GM12878 (cell line): ENCODE measurements around the gene MACROD2. TPM values are rescaled to one million over a fixed set of nuclear protein-coding genes. Genes with fewer than 3 reads are reported as not detected.

Experiments used
- ATAC-seq: fragments of 200-7000 bp; cut with Tn5 transposase; 3 replicates; pipeline ENCODE4 v1.9.1; 2020; ENCODE audit warnings: mild to moderate bottlenecking, moderate library complexity
- BruUV-seq: library from RNA; stranded (reverse); fragments of 400-500 nt; replicated peaks from 2 replicates; lab custom pipeline; 2021; lab: Mats Ljungman, UMichigan
- CTCF ChIA-PET: fragments of 300-600 bp; sonication (Branson Sonifier 250); formaldehyde crosslinking; extraction: SDS; loops from one replicate; lab custom pipeline; 2021; ENCODE audit warnings: inconsistent platforms; lab: Yijun Ruan, JAX
- POLR2A ChIA-PET: fragments of 350-600 bp; formaldehyde crosslinking; extraction: SDS; loops from one replicate; lab custom pipeline; 2021; ENCODE audit warnings: inconsistent platforms; lab: Charles Lee
- RAD21 ChIA-PET: fragments of 300-600 bp; sonication (Branson Sonifier 250); formaldehyde crosslinking; loops from one replicate; lab custom pipeline; 2023; ENCODE audit warnings: antibody characterized with exemption; ENCODE audit not compliant: unreplicated experiment; lab: Charles Lee
- SMC1A ChIA-PET: fragments of 300-600 bp; sonication (Branson Sonifier 250); formaldehyde crosslinking; loops from one replicate; lab custom pipeline; 2023; ENCODE audit not compliant: unreplicated experiment, uncharacterized antibody; lab: Charles Lee
- DNase-seq: peaks from one replicate; pipeline ENCODE4 v3.0.0-alpha.2; 2011; ENCODE audit warnings: low read depth, low spot score
- FAIRE-seq: peaks from 3 replicates; lab custom pipeline; 2011; peaks lifted over from hg19 to GRCh38; lab: Jason Lieb, UNC
- H2AFZ ChIP-seq: 2 replicates; pipeline ENCODE4 v1.6.0; 2011; ENCODE audit warnings: low read depth, low read length, control low read depth; ENCODE audit not compliant: control insufficient read depth
- H3K27ac ChIP-seq: 2 replicates; pipeline ENCODE4 v1.5.1; 2011; ENCODE audit warnings: control low read depth; ENCODE audit not compliant: control insufficient read depth, insufficient read depth
- H3K27me3 ChIP-seq, 2 experiments: replicated peaks in 1 of 2; 2 replicates each; pipeline versions ENCODE4 v1.6.0 to v1.6.1; 2011; ENCODE audit warnings: low read length in 1 of 2; ENCODE audit not compliant: control insufficient read depth in 2 of 2, insufficient read depth in 2 of 2
- H3K36me3 ChIP-seq, 2 experiments: 2 replicates each; pipeline ENCODE4 v1.5.1; 2011; ENCODE audit warnings: low read length in 1 of 2; ENCODE audit not compliant: control insufficient read depth in 2 of 2, insufficient read depth in 2 of 2
- H3K4me1 ChIP-seq: 2 replicates; pipeline ENCODE4 v1.6.1; 2011; ENCODE audit warnings: mild to moderate bottlenecking, low read length, moderate library complexity, mixed read lengths; ENCODE audit not compliant: control insufficient read depth, insufficient read depth
- H3K4me2 ChIP-seq: 2 replicates; pipeline ENCODE4 v1.6.0; 2011; ENCODE audit warnings: control low read depth; ENCODE audit not compliant: control insufficient read depth, insufficient read depth
- H3K4me3 ChIP-seq: fragments of 200-600 bp; sonication (generic); 2 replicates; pipeline ENCODE4 v1.5.1; 2016
- H3K79me2 ChIP-seq: 2 replicates; pipeline ENCODE4 v1.6.0; 2011; ENCODE audit warnings: low read length; ENCODE audit not compliant: control insufficient read depth, insufficient read depth
- H3K9ac ChIP-seq: 2 replicates; pipeline ENCODE4 v1.8.0; 2011; ENCODE audit warnings: low read length, control low read depth, mixed read lengths; ENCODE audit not compliant: control insufficient read depth, insufficient read depth
- H3K9me3 ChIP-seq: replicated peaks from 3 replicates; pipeline ENCODE4 v1.5.1; 2011; ENCODE audit warnings: mild to moderate bottlenecking, low read length; ENCODE audit not compliant: control insufficient read depth, insufficient read depth
- H4K20me1 ChIP-seq: 2 replicates; pipeline ENCODE4 v1.6.0; 2011; ENCODE audit not compliant: control insufficient read depth, insufficient read depth
- BMI1 ChIP-seq: fragments of 450-650 bp; IDR thresholded peaks from 2 replicates; pipeline ENCODE4 v1.6.1; 2016; ENCODE audit warnings: mild to moderate bottlenecking, moderate library complexity, borderline replicate concordance
- FOXM1 ChIP-seq: IDR thresholded peaks from 2 replicates; pipeline ENCODE4 v1.6.1; 2012; ENCODE audit warnings: low read depth, mild to moderate bottlenecking, inconsistent platforms, low read length, moderate library complexity
- HDAC2 ChIP-seq: fragments of 200-600 bp; sonication (generic); IDR thresholded peaks from 2 replicates; pipeline ENCODE4 v1.6.1; 2017
- MYC ChIP-seq: IDR thresholded peaks from 2 replicates; pipeline ENCODE4 v1.6.1; 2011; ENCODE audit warnings: mild to moderate bottlenecking, low read length, moderate library complexity, inconsistent platforms; ENCODE audit not compliant: insufficient read depth, insufficient replicate concordance, insufficient read length, severe bottlenecking
- NFYB ChIP-seq: IDR thresholded peaks from 2 replicates; pipeline ENCODE4 v1.6.1; 2011; ENCODE audit warnings: low read depth, mild to moderate bottlenecking, low read length, improper control_type of control experiment, moderate library complexity; ENCODE audit not compliant: insufficient read depth
- POLR2A ChIP-seq: IDR thresholded peaks from 2 replicates; pipeline ENCODE4 v1.6.1; 2011; ENCODE audit warnings: low read depth, mild to moderate bottlenecking, low read length
- TARDBP ChIP-seq: IDR thresholded peaks from 2 replicates; pipeline ENCODE4 v1.6.1; 2016; ENCODE audit warnings: borderline replicate concordance
- TCF3 ChIP-seq: IDR thresholded peaks from 2 replicates; pipeline ENCODE4 v1.6.1; 2012; ENCODE audit warnings: low read depth, mild to moderate bottlenecking, low read length, borderline replicate concordance; ENCODE audit not compliant: insufficient read depth
- ZZZ3 ChIP-seq: IDR thresholded peaks from 2 replicates; pipeline ENCODE4 v1.6.1; 2011; ENCODE audit warnings: low read depth; ENCODE audit not compliant: control insufficient read depth, insufficient read length
- WGBS: methylation state at CpG from one replicate; pipeline ENCODE4 v1.1.6; 2016; ENCODE audit warnings: low lambda C conversion rate; ENCODE audit not compliant: insufficient replicate concordance, insufficient coverage; ENCODE audit errors: missing lambda C conversion rate; 5-methylcytosine and 5-hydroxymethylcytosine counted together
- in situ Hi-C: fragments of 300-500 bp; cut with MboI; formaldehyde crosslinking; loops from 9 replicates; pipeline ENCODE4 v1.14.3; 2018; ENCODE audit warnings: mixed read lengths
- intact Hi-C: fragments of 100-400 bp; cut with micrococcal nuclease; formaldehyde crosslinking; loops from one replicate; pipeline ENCODE4 v1.14.2; 2022; ENCODE audit not compliant: unreplicated experiment
- polyA plus RNA-seq, 11 experiments: library from polyadenylated mRNA; depleted of rRNA in 4 of 11; unstranded in 6 of 11; stranded (reverse) in 5 of 11; fragments of >200 nt; fragmentation: Nextera tagmentation in 4 of 11; fragmentation: Illumina TruSeq in 1 of 11; extraction: Ambion mirVana in 4 of 11; extraction: Trizol in 1 of 11; gene quantifications; 1 replicate in 1 of 11; 2 replicates in 10 of 11; pipeline versions ENCODE4 v1.2.1 to v1.2.3, GENCODE V29; 2011 to 2016; ENCODE audit warnings: inconsistent platforms in 2 of 11, missing spikeins in 2 of 11, low read depth in 1 of 11
- total RNA-seq, 4 experiments: library from RNA; depleted of rRNA in 3 of 4; stranded (reverse); fragments of >200 nt in 3 of 4; fragmentation: Illumina TruSeq in 1 of 4; extraction: Trizol in 1 of 4; gene quantifications; 2 replicates each; pipeline versions ENCODE4 v1.2.1 to v1.2.3, GENCODE V29; 2013 to 2021
- TF ChIP-seq, protein P1 (sequence below): fragments of 450-650 bp; IDR thresholded peaks from 2 replicates; pipeline ENCODE4 v1.6.1; 2014; ENCODE audit warnings: mild to moderate bottlenecking
- TF ChIP-seq, protein P2 (sequence below): fragments of 450-650 bp; IDR thresholded peaks from 2 replicates; pipeline ENCODE4 v1.6.1; 2017; ENCODE audit warnings: mild to moderate bottlenecking, moderate library complexity
- TF ChIP-seq, protein P3 (sequence below): fragments of 150-350 bp; IDR thresholded peaks from 2 replicates; pipeline ENCODE4 v1.6.1; 2016; ENCODE audit warnings: low read depth, low read length

The MACROD2 gene
- total and polyA plus RNA-seq, 10 of the 15 experiments (the other 5 are each of a cell fraction or from before 2014, with no cell fraction given) = 1.1 to 21.5 (median 2.2) TPM

DNA sequence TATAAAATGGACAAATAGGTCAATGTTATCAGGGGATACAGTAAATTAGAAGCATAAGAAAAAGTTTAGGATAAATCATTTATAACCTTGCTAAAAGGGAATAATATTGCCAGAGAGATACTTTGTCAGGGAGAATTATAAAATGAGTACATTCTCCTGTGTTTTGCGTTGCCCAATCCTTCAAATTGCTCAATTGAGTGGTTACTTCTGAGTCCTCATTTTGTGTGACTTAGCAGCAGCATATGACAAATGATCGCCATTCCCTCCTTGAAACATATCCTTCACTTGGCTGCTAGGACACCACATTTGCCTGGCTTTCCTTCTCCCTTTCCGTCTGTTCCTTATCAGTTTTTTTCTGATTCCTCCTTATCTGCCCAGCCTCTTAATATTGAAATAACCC, 448.8 kb downstream of the MACROD2 start:
- POLR2A ChIA-PET = no interaction called here

More for the DNA sequence above, 448.8 kb downstream of the MACROD2 start:
- in situ Hi-C loops (no loop called here), intact Hi-C loops (no loop called here)
- WGBS = 53% methylated on average over 3 of the region's 3 CpGs
- Histone ChIP-seq H3K9ac (no peak overlapping the region), H3K27ac (no peak overlapping the region), H3K9me3 (no peaks in the 10 kb centered on the region), H3K4me2 (no peak overlapping the region), H3K79me2 (no peaks in the 10 kb centered on the region), H3K27me3 (no peaks in the 10 kb centered on the region), H2AFZ (no peak overlapping the region), H3K4me3 (no peak overlapping the region), H4K20me1 (no peaks in the 10 kb centered on the region), H3K36me3 (no peaks in the 10 kb centered on the region), H3K4me1 (no peaks in the 10 kb centered on the region)
- ChIA-PET SMC1A (no interaction called here), CTCF (no interaction called here), RAD21 (no interaction called here)
- no peak for FAIRE-seq
- no peak for ATAC-seq
- TF ChIP-seq NFYB (no peak), BMI1 (no peak), ZZZ3 (no peak), POLR2A (no peak), TARDBP (no peak), FOXM1 (no peak), TCF3 (no peak), MYC (no peak), HDAC2 (no peak)
- TF ChIP-seq, protein P1, sequence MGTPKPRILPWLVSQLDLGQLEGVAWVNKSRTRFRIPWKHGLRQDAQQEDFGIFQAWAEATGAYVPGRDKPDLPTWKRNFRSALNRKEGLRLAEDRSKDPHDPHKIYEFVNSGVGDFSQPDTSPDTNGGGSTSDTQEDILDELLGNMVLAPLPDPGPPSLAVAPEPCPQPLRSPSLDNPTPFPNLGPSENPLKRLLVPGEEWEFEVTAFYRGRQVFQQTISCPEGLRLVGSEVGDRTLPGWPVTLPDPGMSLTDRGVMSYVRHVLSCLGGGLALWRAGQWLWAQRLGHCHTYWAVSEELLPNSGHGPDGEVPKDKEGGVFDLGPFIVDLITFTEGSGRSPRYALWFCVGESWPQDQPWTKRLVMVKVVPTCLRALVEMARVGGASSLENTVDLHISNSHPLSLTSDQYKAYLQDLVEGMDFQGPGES = no peak
- TF ChIP-seq, protein P2, sequence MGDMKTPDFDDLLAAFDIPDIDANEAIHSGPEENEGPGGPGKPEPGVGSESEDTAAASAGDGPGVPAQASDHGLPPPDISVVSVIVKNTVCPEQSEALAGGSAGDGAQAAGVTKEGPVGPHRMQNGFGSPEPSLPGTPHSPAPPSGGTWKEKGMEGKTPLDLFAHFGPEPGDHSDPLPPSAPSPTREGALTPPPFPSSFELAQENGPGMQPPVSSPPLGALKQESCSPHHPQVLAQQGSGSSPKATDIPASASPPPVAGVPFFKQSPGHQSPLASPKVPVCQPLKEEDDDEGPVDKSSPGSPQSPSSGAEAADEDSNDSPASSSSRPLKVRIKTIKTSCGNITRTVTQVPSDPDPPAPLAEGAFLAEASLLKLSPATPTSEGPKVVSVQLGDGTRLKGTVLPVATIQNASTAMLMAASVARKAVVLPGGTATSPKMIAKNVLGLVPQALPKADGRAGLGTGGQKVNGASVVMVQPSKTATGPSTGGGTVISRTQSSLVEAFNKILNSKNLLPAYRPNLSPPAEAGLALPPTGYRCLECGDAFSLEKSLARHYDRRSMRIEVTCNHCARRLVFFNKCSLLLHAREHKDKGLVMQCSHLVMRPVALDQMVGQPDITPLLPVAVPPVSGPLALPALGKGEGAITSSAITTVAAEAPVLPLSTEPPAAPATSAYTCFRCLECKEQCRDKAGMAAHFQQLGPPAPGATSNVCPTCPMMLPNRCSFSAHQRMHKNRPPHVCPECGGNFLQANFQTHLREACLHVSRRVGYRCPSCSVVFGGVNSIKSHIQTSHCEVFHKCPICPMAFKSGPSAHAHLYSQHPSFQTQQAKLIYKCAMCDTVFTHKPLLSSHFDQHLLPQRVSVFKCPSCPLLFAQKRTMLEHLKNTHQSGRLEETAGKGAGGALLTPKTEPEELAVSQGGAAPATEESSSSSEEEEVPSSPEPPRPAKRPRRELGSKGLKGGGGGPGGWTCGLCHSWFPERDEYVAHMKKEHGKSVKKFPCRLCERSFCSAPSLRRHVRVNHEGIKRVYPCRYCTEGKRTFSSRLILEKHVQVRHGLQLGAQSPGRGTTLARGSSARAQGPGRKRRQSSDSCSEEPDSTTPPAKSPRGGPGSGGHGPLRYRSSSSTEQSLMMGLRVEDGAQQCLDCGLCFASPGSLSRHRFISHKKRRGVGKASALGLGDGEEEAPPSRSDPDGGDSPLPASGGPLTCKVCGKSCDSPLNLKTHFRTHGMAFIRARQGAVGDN = no peak
- TF ChIP-seq, protein P3, sequence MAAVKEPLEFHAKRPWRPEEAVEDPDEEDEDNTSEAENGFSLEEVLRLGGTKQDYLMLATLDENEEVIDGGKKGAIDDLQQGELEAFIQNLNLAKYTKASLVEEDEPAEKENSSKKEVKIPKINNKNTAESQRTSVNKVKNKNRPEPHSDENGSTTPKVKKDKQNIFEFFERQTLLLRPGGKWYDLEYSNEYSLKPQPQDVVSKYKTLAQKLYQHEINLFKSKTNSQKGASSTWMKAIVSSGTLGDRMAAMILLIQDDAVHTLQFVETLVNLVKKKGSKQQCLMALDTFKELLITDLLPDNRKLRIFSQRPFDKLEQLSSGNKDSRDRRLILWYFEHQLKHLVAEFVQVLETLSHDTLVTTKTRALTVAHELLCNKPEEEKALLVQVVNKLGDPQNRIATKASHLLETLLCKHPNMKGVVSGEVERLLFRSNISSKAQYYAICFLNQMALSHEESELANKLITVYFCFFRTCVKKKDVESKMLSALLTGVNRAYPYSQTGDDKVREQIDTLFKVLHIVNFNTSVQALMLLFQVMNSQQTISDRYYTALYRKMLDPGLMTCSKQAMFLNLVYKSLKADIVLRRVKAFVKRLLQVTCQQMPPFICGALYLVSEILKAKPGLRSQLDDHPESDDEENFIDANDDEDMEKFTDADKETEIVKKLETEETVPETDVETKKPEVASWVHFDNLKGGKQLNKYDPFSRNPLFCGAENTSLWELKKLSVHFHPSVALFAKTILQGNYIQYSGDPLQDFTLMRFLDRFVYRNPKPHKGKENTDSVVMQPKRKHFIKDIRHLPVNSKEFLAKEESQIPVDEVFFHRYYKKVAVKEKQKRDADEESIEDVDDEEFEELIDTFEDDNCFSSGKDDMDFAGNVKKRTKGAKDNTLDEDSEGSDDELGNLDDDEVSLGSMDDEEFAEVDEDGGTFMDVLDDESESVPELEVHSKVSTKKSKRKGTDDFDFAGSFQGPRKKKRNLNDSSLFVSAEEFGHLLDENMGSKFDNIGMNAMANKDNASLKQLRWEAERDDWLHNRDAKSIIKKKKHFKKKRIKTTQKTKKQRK = no peak
- no TSS peak for BruUV-seq
- no peak for DNase-seq
